Thyroid gland (tissue), 4 donors: ENCODE results near the gene PRRT3. TPM values are rescaled to one million over a fixed set of nuclear protein-coding genes. Genes with fewer than 3 reads are reported as not detected.

Experiments
- DNase-seq, 2 donors: peaks; one replicate each; pipeline ENCODE4 v3.0.0-alpha.2; 2019
- H3K27ac ChIP-seq, 3 donors: fragments of 200-600 bp; sonication (generic); 1 replicate in 2 of 3; 2 replicates in 1 of 3; pipeline ENCODE4 v1.5.1; 2016 to 2019; ENCODE audit warnings: mild to moderate bottlenecking in 1 of 3, moderate library complexity in 1 of 3
- H3K27me3 ChIP-seq: fragments of 200-600 bp; sonication (generic); one replicate; pipeline ENCODE4 v1.5.1; 2019
- H3K36me3 ChIP-seq, 2 donors: fragments of 200-600 bp; sonication (generic); one replicate each; pipeline ENCODE4 v1.5.1; 2016 to 2019
- H3K4me1 ChIP-seq, 2 donors: fragments of 200-600 bp; sonication (generic); one replicate each; pipeline ENCODE4 v1.5.1; 2017 to 2019
- H3K4me3 ChIP-seq, 3 donors: fragments of 200-600 bp; sonication (generic); replicated peaks in 1 of 3; 1 replicate in 2 of 3; 2 replicates in 1 of 3; pipeline ENCODE4 v1.5.1; 2016; ENCODE audit warnings: mild to moderate bottlenecking in 1 of 3
- H3K9me3 ChIP-seq: fragments of 200-600 bp; sonication (generic); one replicate; pipeline ENCODE4 v1.5.1; 2017
- POLR2A ChIP-seq, 2 donors: fragments of 450-650 bp; IDR thresholded peaks; one replicate each; pipeline ENCODE4 v1.6.1; 2017; ENCODE audit warnings: antibody characterized with exemption in 2 of 2, mild to moderate bottlenecking in 2 of 2, moderate library complexity in 1 of 2
- WGBS, 2 donors: methylation state at CpG; one replicate each; pipeline ENCODE4 v1.1.5; 2017; 5-methylcytosine and 5-hydroxymethylcytosine counted together
- intact Hi-C: fragments of 100-400 bp; cut with DNase I; formaldehyde crosslinking; loops from one replicate; pipeline ENCODE4 v1.15.1; 2023
- total RNA-seq, 4 donors: library from RNA; depleted of rRNA; stranded (reverse); fragments of >200 nt; gene quantifications; one replicate each; pipeline ENCODE4 v1.2.3, GENCODE V29; 2016
- TF ChIP-seq, protein P1 (sequence below), 6 experiments: fragments of 200-600 bp in 3 of 6; fragments of 450-650 bp in 3 of 6; sonication (generic) in 3 of 6; IDR thresholded peaks; one replicate each; pipeline ENCODE4 v1.5.1; 2016 to 2019; ENCODE audit warnings: antibody characterized with exemption in 6 of 6, mild to moderate bottlenecking in 2 of 6, inconsistent platforms in 1 of 6, moderate library complexity in 1 of 6

The PRRT3 gene
- total RNA-seq, 4 donors from 2014 or later, result 2.8 to 8.5 (median 6.6) TPM

DNA sequence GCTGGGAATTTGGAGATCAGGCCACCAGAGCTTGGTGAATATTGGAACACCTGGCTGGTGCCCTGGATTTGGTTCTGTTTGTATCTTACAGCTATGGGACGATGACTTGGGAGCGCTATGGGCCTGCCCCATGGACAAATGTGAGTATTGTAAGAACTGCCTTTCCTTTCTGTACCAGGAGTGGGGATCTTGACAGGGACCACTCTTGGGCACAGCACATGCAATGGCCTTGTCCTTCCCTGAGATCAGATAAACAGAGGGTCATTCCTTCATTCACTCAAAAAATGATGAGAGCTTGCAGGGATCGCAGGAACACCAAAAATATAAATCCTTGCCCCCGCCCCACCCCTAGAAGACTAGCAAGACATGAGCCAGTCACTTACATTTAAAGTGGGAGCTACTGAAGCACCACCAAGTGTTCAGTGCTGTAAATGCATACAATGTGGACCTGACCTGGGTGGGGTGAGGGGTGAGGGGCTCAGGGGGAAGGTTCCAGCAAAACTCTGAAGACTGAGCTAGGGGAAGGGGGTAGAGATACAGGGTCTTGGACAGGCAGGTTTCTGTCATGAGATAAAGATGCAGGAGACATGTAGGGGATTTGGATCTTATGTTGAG, 21.3 kb downstream of the PRRT3 start:
- Histone ChIP-seq H3K4me1 (peaks cover 23 to 24% of the 10 kb centered on the region in 2 donors), H3K27ac (no peak overlapping the region), H3K9me3 (no peaks in the 10 kb centered on the region), H3K36me3 (no peaks in the 10 kb centered on the region), H3K4me3 (no peak overlapping the region), H3K27me3 (no peaks in the 10 kb centered on the region)
- intact Hi-C loops, result no loop called here
- 95 to 97% methylated on average over 4 of the region's 4 CpGs for WGBS, 2 donors
- TF ChIP-seq POLR2A (IDR thresholded peaks at IDR 0.05), result no peak
- TF ChIP-seq, protein P1, sequence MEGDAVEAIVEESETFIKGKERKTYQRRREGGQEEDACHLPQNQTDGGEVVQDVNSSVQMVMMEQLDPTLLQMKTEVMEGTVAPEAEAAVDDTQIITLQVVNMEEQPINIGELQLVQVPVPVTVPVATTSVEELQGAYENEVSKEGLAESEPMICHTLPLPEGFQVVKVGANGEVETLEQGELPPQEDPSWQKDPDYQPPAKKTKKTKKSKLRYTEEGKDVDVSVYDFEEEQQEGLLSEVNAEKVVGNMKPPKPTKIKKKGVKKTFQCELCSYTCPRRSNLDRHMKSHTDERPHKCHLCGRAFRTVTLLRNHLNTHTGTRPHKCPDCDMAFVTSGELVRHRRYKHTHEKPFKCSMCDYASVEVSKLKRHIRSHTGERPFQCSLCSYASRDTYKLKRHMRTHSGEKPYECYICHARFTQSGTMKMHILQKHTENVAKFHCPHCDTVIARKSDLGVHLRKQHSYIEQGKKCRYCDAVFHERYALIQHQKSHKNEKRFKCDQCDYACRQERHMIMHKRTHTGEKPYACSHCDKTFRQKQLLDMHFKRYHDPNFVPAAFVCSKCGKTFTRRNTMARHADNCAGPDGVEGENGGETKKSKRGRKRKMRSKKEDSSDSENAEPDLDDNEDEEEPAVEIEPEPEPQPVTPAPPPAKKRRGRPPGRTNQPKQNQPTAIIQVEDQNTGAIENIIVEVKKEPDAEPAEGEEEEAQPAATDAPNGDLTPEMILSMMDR (IDR thresholded peaks at IDR 0.05), result peak in 1 of 6 experiments; percentile 11
- no peak for DNase-seq

DNA sequence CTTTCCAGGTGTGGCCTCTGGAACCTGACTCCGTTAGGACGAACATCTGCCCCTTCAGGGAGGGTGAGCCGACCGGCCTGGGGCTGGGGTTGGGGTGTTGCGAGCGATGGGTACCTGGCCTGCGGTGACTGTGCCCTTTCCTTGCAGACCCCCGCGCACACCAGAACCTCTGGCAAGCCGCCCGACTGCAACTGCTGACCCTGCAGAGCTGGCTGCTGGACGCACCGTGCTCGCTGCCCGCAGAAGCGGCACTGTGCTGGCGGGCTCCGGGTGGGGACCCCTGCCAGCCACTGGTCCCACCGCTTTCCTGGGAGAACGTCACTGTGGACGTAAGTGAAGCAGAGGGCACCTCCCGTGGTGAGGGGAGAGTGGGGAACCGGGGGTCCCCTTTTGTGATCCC, 24.1 kb downstream of the PRRT3 start:
- H3K9me3 ChIP-seq, result no peaks in the 10 kb centered on the region
- peaks cover 0 to 7% of the 10 kb centered on the region in 2 donors for H3K36me3 ChIP-seq
- intact Hi-C loops, result no loop called here
- 90 to 94% methylated on average over 5 to 13 of the region's 23 CpGs for WGBS, 2 donors
- H3K27ac ChIP-seq, result no peak overlapping the region
- peaks cover 5 to 7% of the 10 kb centered on the region in 2 donors for H3K4me1 ChIP-seq
- no peak for TF ChIP-seq POLR2A (IDR thresholded peaks at IDR 0.05)
- TF ChIP-seq, protein P1 (IDR thresholded peaks at IDR 0.05), result no peak
- no peaks in the 10 kb centered on the region for H3K27me3 ChIP-seq
- no peak overlapping the region for H3K4me3 ChIP-seq
- no peak for DNase-seq

DNA sequence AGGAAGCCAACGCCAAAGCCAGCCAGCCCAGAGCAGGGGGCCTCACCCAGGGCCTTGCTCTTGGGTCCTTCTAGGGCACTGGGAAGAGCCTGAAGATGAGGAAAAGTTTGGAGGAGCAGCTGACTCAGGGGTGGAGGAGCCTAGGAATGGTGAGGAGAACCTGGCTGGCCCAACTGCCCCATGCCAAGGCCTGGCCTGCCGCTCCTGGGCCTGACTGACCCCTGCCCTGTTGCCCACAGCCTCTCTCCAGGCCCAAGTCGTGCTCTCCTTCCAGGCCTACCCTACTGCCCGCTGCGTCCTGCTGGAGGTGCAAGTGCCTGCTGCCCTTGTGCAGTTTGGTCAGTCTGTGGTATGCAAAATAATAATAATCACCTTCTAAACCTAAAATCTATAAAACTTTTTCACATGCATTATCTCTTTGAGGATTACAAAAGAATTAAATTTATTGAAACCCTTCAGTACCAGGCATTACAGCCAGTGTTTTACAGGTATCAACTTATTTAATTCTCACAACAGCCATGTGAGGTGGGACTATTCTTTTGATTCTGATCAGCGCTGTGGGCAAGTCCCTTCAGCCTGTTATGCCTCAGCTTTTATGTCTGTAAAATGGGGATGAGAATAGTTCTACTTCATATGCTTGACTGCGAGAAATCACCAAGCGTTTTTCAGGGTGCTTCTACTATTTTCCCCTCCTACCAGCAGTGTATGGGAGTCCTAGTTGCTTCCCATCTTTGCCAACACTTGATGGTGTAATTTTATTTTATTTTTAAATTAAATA, 33.8 kb downstream of the PRRT3 start:
- WGBS, 2 donors, result 95% methylated on average over 7 to 8 of the region's 8 CpGs
- intact Hi-C loops, result no loop called here

DNA sequence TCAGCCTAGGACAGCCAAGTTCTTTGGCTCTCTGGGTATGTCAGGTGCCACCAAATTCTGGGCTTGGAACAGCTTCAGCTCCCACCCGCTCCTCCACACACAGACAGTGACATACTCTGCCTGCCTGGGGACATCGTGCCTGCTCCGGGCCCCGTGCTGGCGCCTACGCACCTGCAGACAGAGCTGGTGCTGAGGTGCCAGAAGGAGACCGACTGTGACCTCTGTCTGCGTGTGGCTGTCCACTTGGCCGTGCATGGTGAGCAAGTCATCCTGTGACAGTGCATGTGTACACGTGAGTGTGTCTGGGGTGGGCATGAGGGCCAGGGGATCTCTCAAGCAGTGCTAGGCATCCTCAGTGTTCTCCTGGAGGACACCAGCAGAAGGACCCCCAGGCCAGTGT, 34.4 kb downstream of the PRRT3 start:
- Histone ChIP-seq H3K4me1 (peaks cover 29 to 33% of the 10 kb centered on the region in 2 donors), H3K9me3 (no peaks in the 10 kb centered on the region), H3K27me3 (no peaks in the 10 kb centered on the region), H3K4me3 (peak overlapping the region in 1 of 3 donors; percentile 45), H3K27ac (peak overlapping the region in 2 of 3 donors; percentile 71 to 74), H3K36me3 (no peaks in the 10 kb centered on the region)
- intact Hi-C loops, result no loop called here
- WGBS, 2 donors, result no CpG with 5 or more reads among the region's 10 CpGs
- DNase-seq, result peak; percentile 59 to 64
- TF ChIP-seq, protein P1 (IDR thresholded peaks at IDR 0.05), result no peak
- TF ChIP-seq POLR2A (IDR thresholded peaks at IDR 0.05), result no peak

More for the DNA sequence above, 33.8 kb downstream of the PRRT3 start:
- no peak overlapping the region for H3K4me3 ChIP-seq
- peak overlapping the region in 1 of 3 donors; percentile 4 for H3K27ac ChIP-seq
- no peaks in the 10 kb centered on the region for H3K27me3 ChIP-seq
- no peak for DNase-seq
- no peak for TF ChIP-seq POLR2A (IDR thresholded peaks at IDR 0.05)
- TF ChIP-seq, protein P1 (IDR thresholded peaks at IDR 0.05), result no peak
- peaks cover 29 to 33% of the 10 kb centered on the region in 2 donors for H3K4me1 ChIP-seq
- no peaks in the 10 kb centered on the region for H3K9me3 ChIP-seq
- H3K36me3 ChIP-seq, result no peaks in the 10 kb centered on the region
